Cerebellar nuclear complex (tissue), 1 donor: ENCODE measurements around the gene ERFE.

Source experiments
- DNase-seq, 2 experiments: peaks; one replicate each; lab custom pipeline; 2025; lab: John Stamatoyannopoulos, UW

ERFE gene

DNA sequence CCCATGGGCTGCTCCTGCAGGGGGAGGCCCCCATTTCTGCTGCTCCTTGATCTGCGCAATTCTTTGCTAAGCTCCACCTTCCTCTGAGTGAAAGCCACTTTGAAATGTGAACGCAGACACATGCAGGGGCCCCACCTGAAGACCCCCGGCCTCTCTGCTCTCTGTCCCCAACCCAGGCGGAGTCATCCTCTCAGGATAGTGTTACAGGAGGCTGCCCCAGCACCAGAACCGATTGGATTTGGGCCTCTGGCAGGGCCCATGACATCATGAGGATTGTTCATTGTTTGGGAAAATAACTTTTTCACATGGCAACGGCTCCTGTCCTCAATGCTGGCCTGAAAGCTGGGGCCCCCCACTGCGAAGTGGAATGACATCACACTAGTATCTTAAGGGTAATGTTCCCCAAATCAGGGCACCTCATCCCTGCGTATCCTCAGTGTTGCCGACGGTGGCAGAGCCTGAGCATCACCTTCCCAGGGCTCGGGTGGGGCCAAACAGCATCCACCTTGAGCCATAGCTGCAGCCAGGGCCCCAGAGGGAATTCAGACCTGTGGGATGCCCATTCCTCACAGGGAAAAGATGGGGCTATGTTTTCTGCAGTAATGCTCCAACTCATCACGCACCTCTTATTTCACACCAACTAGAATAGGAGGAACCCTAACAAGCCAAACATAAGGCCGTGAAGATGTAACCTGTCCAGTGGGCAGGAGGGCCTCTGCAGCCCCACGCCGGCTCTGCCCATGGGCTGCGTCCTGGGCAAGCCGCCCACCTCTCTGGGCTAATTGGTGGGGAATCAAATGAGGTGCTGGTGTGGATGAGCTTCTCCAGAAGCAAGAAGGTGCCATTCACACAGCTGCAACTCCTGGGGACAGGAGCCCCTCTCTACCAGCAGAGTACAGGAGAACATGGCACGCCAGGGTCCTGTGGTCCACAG is 2.7 kb upstream of the ERFE start:
- DNase-seq = no peak

DNA sequence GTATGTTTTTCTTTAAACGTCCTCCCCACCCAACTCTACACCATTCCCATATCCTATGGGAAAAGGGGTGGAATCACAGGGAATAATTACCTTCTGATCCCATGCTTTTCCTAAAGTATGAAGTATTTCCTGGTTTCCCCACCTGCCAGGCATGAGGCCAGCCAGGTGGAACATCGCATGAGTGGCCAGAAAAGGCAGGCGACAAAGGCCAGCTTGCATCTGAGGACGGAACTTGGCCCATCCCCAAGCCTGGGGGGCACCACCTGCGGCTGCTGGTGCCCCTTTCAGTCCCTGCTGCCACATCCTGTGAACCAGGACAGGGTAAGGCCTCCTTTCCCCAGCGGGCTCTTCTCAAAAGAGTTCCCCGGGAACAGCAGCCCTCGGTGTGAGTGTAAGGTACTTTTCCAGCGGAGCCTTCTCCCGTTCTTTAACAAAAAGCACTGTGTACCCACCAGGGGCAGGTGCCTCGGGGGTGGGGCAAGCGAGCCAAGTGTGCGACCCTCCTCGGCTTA is 1.2 kb upstream of the ERFE start:
- DNase-seq = no peak

DNA sequence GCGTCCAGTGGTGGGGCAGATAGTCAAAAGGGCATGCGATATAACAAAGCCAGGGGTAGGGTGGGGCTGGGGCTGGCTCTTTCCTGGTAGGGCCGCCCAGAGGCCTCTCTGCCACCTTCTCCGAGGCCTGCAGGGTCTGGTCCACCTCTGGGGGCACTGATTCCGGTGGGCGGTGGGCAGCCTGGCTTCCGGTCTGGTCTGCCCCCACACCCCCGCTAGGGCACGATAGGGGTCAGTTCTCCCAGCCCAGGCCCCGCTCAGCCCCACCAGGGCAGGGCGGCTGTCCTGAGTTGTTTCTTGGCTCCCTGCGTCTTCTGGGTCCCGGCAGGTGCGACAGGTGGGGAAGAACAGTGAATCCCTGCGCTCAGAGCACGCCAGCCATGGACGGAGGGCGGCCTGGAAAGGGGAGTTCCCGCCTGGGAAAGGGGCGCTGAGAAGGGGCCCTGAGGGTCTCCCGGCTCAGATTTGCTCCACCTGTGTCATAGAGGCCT is 707 bp upstream of the ERFE start:
- DNase-seq = no peak

DNA sequence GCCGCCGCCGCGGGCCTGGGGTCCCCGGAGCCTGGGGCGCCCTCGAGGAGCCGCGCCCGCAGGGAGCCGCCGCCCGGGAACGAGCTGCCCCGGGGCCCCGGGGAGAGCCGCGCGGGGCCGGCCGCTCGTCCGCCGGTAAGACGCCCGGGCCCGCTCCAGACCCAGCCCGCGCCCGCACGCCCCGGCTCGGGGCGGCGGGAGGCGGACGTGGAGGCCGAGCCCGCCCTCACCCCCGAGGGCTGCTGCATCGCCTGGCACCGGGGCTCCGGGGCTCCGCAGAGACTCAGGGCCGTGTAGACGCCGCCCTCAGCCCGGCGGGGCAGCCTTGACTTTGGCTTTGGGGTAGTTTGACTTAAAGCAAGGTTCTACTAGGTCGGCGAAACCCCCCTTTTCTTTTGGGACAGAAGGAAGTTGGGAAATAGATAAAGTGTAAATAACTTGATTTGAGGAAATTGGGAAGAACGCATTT is 335 bp downstream of the ERFE start:
- DNase-seq = no peak

DNA sequence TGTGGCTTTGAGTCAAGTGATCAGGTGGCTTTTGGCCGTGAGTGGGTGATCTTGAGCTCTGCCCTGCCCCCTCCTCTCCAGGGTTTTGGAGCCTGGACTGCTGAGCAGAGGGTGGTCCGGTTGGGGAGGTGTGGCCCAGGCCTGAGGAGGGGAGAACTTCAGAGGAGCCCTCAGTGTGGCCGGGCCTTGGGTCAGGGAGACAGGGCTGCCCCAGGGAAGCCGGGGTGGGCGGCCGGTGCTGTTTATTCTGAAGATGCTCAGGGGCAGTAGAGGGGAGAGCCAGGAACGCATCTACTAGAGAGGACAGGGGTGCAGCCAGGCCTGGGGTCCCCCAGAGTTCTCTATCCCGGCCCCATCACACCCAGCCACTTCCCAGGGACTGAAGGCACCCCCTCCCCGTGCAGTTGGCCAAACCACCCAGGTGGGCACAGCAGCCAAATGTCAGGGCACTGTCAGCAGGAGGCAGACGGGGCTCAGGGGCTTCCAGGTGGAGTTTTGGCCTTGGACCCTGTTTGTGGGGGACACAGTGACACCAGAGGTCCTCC is 963 bp downstream of the ERFE start:
- no peak for DNase-seq

DNA sequence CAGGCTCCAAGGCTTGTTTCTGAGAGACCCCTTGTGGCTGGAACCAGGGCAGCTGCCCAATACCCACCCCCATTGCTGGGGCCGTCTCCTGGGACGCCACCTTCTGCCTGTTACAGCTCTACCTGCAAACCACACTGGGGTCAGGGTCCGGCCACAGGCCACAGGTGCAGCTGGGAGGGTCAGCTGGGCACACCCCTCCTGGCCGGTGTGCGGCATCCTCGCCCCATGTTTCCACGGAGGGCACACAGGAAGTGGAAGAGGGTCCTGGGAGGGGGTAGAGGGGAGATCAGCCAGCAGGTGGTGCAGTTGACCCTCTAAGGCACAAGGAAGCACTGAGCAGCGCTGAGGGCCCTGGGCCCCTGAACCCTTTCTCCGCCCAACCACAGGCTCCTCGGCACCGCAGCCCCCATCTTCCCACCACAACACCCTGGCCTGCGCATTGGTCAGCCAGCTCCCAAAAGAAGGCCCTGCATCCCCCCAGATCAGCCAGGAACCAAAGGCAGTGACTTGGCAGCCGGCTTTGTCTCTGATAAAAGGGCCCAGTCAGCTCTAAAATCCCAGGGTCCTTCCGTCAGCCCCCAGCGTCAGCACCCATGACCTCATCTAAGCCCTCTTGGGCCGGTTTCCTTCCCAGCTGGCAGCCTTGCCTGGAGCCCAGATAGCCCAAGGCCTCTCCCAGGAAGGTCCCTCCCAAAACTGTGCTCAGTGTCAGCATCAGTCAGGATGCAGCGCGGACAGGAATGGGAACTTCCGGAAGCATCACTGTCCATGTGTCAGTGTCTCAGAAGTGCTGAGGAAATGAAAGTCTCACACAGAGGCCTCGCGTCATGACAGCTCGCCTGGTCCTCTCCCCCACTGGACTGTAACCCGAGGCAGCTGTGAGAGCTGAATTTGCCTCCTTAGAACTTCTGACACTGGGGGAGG is 1.7 kb downstream of the ERFE start:
- no peak for DNase-seq

DNA sequence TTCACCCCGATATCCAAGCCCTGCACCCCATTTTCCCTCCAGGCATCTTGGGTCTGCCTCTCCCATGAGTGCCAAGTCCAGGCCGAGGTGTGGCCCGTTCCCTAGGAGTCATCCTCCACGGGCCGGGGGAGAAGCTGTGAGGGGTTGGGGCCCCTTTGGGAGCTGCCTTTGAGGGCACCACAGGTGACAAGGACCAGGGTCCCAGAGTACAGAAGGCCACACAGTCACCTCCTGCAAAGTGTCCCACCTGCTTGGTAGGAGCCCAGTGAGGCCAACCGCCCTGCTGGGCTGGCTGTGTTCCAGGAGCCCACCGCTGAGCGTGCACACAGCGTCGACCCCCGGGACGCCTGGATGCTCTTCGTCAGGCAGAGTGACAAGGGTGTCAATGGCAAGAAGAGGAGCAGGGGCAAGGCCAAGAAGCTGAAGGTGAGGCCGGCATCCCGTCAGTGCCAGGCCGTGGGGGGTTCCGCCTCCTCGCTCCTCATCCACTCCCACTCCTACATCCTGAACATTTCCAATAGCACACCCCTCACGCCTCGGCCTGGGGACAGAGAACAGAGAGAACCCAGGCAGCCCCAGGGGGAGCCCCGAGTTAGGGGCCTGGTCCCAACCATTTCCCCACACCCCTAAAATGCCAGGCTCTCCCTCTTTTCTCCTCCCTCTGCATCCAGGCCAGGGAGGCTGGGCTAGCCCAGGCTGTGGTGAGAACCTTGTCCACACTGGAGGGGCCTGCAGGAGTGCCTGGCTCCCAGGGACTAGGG is 2.7 kb downstream of the ERFE start:
- no peak for DNase-seq

DNA sequence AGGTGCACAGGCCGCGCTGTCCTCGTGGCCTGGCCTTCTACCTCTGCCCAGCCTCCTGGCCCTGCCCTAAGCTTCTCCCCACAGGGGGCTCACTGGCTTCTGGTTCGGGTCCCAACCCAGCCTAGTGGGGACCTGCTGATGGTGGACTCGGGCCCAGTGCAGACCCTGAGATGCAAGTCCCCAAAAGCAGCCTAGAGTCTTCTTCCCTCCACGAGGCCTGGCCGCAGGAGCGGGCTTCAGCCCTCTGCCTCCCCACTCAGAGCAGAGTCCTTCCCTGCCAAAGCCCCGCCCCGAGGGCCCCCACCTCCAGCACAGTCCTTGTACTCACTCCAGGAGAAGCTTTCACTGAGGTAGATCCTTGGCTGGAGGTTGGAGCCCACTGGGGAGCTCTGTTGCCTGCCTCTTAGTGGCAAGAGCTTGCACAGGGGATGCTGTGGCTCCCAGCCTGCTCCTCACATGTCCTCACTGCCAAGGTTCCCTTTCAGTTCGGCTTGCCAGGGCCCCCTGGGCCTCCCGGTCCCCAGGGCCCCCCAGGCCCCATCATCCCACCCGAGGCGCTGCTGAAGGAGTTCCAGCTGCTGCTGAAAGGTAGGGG is 3.6 kb downstream of the ERFE start:
- DNase-seq = no peak

DNA sequence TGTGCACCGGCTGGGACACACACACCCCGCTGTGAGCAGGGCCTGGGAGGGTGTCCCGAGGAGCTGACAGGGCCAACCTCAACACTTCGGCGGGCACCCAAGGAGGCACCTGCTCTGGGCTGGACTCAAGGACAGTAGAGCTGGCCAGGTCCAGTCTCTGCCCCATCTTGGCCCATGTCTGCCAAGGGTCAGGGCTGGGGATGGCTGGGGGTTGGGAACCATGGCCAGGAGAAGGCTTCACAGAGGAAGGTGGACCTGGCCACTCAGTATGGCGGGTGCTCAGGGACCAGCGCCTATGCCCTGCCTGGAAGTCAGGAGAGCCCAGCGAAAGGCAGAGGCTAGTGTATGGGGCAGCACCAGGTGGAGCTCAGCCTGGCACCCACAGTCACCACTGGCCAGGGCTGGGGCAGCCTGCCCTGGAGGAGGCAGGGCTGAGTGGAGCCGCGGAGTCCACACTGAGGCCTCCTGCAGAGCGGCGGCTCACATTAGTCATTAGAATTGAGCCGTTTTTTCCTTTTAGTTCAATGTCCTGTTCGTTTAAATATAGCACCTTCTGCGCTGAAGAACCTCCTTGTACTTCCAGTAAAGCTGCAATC is 4.2 kb downstream of the ERFE start:
- DNase-seq = no peak

DNA sequence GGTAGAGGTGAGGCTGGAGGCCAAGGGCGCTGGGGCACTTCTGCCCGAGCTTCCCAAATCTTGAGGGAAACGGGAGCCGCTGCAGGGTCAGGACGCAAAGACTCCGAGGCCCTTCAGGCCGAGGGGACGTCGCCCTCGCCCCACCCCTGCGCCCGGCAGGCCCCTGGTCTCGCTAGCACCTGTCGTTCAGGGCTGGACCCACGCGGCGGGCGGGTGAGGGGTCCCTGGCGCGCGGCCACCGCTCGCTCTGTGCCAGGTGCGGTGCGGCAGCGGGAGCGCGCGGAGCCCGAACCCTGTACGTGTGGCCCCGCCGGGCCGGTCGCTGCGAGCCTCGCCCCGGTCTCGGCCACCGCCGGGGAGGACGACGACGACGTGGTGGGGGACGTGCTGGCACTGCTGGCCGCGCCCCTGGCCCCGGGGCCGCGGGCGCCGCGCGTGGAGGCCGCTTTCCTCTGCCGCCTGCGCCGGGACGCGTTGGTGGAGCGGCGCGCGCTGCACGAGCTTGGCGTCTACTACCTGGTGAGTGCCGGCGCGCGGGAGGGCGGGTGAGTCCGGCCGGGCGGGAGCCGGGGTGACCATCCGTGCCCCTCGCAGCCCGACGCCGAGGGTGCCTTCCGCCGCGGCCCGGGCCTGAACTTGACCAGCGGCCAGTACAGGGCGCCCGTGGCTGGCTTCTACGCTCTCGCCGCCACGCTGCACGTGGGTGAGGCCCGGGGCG is 4.9 kb downstream of the ERFE start:
- DNase-seq = no peak

DNA sequence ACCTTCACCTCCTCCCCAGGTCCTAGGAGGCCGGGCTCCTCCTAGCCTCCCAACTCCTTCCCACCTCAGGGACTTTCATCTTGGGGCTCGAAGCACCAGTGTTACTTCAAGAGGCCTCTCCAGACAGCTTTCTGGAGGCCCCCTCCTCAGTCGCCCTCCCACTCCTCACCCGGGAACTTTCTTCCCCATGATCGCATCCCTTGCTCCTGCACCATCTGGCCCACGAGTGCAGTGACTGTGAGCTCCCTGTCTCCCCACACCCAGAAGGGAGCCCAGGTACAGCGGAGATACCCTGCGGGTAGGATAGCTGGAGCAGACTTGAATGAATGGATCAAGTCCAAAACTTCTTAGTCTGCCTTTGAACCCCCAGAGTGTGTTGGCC is 6.1 kb downstream of the ERFE start:
- no peak for DNase-seq

DNA sequence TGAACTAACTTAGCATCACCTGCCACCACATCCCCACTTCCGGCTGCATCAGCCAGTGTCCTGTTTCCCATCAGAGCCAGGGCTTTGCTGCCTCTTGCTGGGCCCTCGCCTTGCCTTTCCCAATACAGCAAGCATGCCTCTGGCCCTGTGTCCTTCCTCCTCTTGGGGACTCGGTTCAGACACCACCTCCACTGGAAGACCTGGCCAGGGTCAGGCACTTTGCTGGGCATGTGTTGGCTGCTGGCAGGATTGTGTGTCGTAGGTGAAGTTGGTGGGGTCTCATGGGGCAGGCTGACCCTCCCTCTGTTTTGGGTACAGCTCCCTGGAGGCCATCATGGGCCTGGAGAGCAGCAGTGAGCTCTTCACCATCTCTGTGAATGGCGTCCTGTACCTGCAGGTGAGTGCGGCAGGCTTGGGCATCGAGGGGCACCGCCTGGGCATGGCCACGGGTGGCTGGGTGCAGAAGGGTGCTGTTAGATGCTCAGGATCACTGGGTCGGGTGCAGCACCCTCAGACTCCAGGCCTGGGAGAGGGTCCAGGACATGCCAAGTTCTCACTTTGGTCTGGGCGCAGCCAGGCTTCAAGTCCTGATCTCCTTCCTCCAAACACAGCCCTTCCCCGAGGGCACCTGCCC is 6.6 kb downstream of the ERFE start:
- DNase-seq = no peak

DNA sequence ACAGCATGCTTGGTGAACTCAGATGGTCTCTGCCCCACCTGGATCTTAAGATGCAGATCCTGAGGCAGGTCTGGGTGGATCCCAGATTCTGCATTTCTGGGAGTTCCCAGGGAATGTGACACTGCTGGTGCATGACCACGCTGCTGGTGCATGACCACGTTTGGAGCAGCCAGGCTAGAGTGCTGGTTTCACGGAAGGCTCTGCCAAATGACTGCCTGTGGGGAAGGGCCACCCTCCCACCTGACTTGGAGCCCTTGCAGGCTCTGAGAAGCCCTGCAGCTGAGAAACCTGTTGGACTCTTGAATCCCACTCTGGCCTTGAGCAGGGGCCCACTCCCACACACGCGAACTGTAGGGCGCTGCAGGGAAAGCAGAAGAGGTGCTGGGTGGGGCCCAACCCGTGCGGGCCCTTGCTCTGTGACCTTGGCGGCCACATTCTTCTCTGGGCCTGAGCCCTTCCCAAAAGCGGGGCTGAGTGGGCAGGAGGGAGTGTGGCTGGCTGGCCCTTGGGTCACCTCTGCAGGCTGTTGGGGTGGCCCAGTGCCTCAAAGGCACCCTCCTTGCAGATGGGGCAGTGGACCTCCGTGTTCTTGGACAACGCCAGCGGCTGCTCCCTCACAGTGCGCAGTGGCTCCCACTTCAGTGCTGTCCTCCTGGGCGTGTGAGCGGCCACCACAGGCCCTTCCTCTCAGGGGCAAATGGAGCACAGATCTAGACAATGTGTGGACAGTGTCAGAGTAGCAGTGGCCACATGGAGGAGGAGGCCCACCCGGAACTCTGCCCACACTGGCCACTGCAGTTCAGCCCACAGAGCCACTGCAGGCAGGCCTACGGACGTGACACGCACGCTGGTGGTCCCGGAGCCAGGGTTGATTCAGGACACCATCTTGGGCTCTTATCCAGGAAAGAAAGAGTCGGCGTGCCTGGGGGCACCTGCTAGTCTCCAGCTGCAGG is 7.9 kb downstream of the ERFE start:
- no peak for DNase-seq

DNA sequence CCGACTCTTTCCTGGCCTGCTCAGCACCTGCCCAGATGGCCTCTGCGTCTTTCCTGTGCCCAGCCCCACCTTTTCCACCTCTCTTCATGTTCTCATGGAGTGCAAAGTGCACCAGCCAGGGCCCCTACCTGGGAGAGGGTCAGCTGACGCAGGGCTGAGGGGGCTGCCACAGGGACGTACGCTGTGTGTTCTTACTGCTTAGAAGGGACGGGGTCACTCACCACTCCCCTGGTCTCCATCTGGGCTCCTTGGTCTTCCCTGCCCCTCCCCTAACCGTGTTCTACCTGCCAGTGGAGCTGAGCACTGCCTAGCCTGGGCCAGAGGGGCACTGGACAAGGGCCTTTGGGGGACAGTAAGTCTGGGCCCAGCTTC is 8.6 kb downstream of the ERFE start:
- DNase-seq = no peak

DNA sequence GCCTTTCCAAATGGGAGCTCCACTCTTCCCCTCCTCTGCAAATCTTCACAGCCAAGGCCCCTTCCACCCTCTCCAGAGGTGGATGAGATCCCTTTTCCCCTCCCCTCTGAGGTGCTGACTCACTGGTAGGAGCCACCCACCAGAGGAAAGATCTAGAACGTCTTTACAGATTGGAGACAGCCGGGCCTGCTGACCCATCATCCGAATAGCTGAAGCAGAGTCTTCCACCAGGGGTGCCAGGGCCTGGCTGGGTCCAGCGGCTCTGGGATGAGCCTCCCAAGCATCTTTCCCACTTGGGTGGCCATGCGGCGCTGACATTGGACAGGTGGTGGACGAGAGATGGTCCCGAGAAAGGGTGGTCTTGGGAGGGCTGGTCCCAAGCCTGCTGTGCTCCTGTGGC is 9.0 kb downstream of the ERFE start:
- no peak for DNase-seq

DNA sequence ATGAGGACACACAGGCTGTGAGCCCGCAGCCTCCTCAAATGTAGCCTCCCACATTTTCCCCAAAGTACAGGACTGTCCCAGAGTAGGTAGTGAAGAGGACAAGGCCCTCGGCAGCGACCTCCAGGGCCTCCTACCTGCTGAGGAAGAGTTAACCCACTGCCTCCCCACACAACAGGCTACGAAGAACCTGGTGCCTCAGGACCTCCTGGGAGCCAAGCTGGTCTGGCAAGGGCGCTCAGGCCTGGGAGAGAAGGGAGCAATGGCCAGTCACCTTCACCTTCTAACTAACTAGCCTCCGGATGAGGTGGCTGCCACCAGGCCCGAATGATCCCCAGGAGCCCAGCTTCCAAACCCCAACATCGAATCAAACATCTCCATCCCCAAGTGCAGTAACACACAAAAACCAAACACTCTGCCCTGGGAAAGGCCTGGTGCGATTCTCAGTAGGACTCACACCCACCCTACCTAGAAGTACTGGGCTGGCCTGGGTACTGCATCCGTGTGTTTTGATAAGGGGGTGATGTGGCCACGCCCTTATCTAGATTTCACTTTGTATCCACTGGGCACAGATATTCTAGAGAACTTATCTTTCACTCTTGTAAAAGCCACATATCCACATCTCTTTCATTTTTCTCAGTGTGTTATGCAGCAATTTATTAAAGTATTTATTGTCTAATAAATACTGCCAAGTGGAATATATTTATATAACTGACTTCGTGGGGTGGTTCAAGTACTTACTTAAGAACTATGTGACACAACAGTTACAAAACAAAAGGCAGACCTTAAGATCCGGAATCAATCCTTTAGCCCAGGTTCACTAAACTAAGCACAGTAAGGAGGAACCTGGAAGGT is 9.7 kb downstream of the ERFE start:
- no peak for DNase-seq

DNA sequence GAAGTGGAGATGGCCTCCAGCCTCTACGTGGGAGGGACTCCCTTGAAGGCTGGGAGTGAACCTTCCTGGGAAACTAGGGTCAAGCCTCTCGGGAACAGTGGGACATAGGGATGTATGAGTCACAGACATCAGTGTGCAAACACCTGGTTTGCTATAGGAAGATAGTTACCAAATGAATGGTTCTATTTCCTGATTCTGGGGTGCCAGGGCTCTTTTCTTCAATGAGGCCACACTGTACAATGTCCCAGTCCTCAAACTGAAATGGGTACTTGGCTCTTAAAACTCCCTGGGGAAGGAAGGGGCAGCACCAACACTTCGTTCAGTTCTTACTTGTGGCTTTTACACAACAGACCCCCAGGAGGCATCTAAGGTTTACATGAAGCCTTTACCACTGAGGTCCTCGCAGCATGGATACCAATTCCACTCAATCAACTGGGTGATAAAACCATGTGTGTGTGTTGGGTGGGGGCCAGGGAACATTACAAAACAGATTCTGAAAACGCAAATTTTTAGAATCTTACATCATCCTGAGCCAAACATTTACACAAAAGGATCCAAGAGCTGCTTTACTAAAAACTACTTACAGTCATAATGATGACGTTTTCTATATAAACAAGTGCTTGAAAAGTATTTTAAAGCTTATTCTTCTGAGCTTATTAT is 10.4 kb downstream of the ERFE start:
- DNase-seq = no peak
